Mononuclear cell (primary cell): ENCODE results near the gene OR2T11. TPM values are rescaled to one million over a fixed set of nuclear protein-coding genes. Genes with fewer than 3 reads are reported as not detected.
"Not testable (repeated sequence)": the region's sequence is repeated elsewhere in the genome, so short reads cannot be mapped to it uniquely, and the experiment has no call there.

ENCODE experiments used
- H3K27me3 ChIP-seq: 2 replicates; pipeline ENCODE4 v1.6.0; 2011; ENCODE audit warnings: low read length, control low read depth; ENCODE audit not compliant: insufficient read depth
- H3K4me1 ChIP-seq: 2 replicates; pipeline ENCODE4 v1.5.1; 2011; ENCODE audit warnings: mild to moderate bottlenecking, low read length, control low read depth; ENCODE audit not compliant: insufficient read depth
- H3K4me3 ChIP-seq: 2 replicates; pipeline ENCODE4 v1.5.1; 2011; ENCODE audit warnings: mild to moderate bottlenecking, low read length, moderate library complexity
- H3K9me3 ChIP-seq: 2 replicates; pipeline ENCODE4 v1.5.1; 2011; ENCODE audit warnings: low read depth, mild to moderate bottlenecking, control low read depth, low read length
- total RNA-seq: library from RNA; depleted of rRNA; stranded (reverse); fragments of >200 nt; gene quantifications from one replicate; pipeline ENCODE4 v1.2.3, GENCODE V29; 2012

Gene OR2T11
- 0.21 TPM for total RNA-seq

GRCh38 chr1:248634991-248635390 lies at the start of gene OR2T11:
TSS of gene OR2T11 (minus strand) at chr1:248635091. CDS start at chr1:248627128, 7,963 bp downstream.
- not testable (repeated sequence) for H3K4me1 ChIP-seq, H3K27me3 ChIP-seq, H3K4me3 ChIP-seq, H3K9me3 ChIP-seq

GRCh38 chr1:248681651-248682050 lies 46.8 kb upstream of the OR2T11 start:
- Histone ChIP-seq H3K27me3 (no peaks in the 10 kb centered on the region), H3K9me3 (no peaks in the 10 kb centered on the region), H3K4me1 (no peaks in the 10 kb centered on the region), H3K4me3 (no peak overlapping the region)

GRCh38 chr1:248670003-248670402 lies 35.1 kb upstream of the OR2T11 start:
- no peak overlapping the region for H3K4me3 ChIP-seq
- no peaks in the 10 kb centered on the region for H3K27me3 ChIP-seq
- no peaks in the 10 kb centered on the region for H3K4me1 ChIP-seq
- H3K9me3 ChIP-seq, result peaks cover 10% of the 10 kb centered on the region

GRCh38 chr1:248663453-248664328 lies 28.8 kb upstream of the OR2T11 start:
- H3K4me1 ChIP-seq, H3K9me3 ChIP-seq, H3K4me3 ChIP-seq, H3K27me3 ChIP-seq: not testable (repeated sequence)

- not testable (repeated sequence) for H3K9me3 ChIP-seq, H3K27me3 ChIP-seq, H3K4me1 ChIP-seq, H3K4me3 ChIP-seq
These were observed 21.9 kb upstream of the OR2T11 start for GRCh38 chr1:248656797-248657196.

GRCh38 chr1:248655354-248655753 lies 20.5 kb upstream of the OR2T11 start, which contains the start of gene OR2T27:
TSS of gene OR2T27 (minus strand) at chr1:248655528. CDS start at chr1:248650884, 4,644 bp downstream.
- not testable (repeated sequence) for H3K4me1 ChIP-seq, H3K27me3 ChIP-seq, H3K9me3 ChIP-seq, H3K4me3 ChIP-seq

GRCh38 chr1:248648770-248649536 lies 14.1 kb upstream of the OR2T11 start:
- H3K9me3 ChIP-seq, H3K27me3 ChIP-seq, H3K4me1 ChIP-seq, H3K4me3 ChIP-seq: not testable (repeated sequence)

- not testable (repeated sequence) for H3K4me1 ChIP-seq, H3K27me3 ChIP-seq, H3K9me3 ChIP-seq, H3K4me3 ChIP-seq
These were observed 10.3 kb upstream of the OR2T11 start, which contains the start of gene OR2T35 for GRCh38 chr1:248645178-248645577. TSS of gene OR2T35 (minus strand) at chr1:248645278. CDS start at chr1:248639258, 6,020 bp downstream.

GRCh38 chr1:248642971-248643651 lies 8.2 kb upstream of the OR2T11 start:
- not testable (repeated sequence) for H3K4me3 ChIP-seq, H3K4me1 ChIP-seq, H3K9me3 ChIP-seq, H3K27me3 ChIP-seq

GRCh38 chr1:248641583-248641982 lies 6.7 kb upstream of the OR2T11 start:
- not testable (repeated sequence) for H3K4me1 ChIP-seq, H3K4me3 ChIP-seq, H3K27me3 ChIP-seq, H3K9me3 ChIP-seq

GRCh38 chr1:248640906-248641305 lies 6.0 kb upstream of the OR2T11 start:
- not testable (repeated sequence) for H3K27me3 ChIP-seq, H3K9me3 ChIP-seq, H3K4me1 ChIP-seq, H3K4me3 ChIP-seq

- not testable (repeated sequence) for H3K27me3 ChIP-seq, H3K4me1 ChIP-seq, H3K4me3 ChIP-seq, H3K9me3 ChIP-seq
These were observed 4.8 kb upstream of the OR2T11 start for GRCh38 chr1:248639652-248640051.

GRCh38 chr1:248636612-248637011 lies 1.7 kb upstream of the OR2T11 start:
- not testable (repeated sequence) for H3K4me3 ChIP-seq, H3K4me1 ChIP-seq, H3K27me3 ChIP-seq, H3K9me3 ChIP-seq

- Histone ChIP-seq H3K27me3 (no peaks in the 10 kb centered on the region), H3K4me1 (no peaks in the 10 kb centered on the region), H3K9me3 (no peaks in the 10 kb centered on the region), H3K4me3 (no peak overlapping the region)
These were observed 3.4 kb downstream of the OR2T11 start for GRCh38 chr1:248631354-248632008.

GRCh38 chr1:248630551-248630950 lies 4.3 kb downstream of the OR2T11 start:
- Histone ChIP-seq H3K9me3 (no peaks in the 10 kb centered on the region), H3K4me1 (no peaks in the 10 kb centered on the region), H3K4me3 (no peak overlapping the region), H3K27me3 (no peaks in the 10 kb centered on the region)
